Small intestine (tissue), 7 donors: ENCODE measurements around the gene METTL24. TPM values are rescaled to one million over a fixed set of nuclear protein-coding genes. Genes with fewer than 3 reads are reported as not detected.
A peak's percentile ranks its signal among the peaks of the same experiment; 100 is the strongest.

Experiments used
- DNase-seq, 2 donors: peaks; one replicate each; pipeline versions ENCODE4 v3.0.0 to v3.0.0-alpha.2; 2013
- FAIRE-seq: peaks from 2 replicates; lab custom pipeline; 2012; peaks lifted over from hg19 to GRCh38; lab: Jason Lieb, UNC
- H3K27ac ChIP-seq, 3 donors: one replicate each; pipeline ENCODE4 v1.5.1; 2013; ENCODE audit warnings: low read length in 2 of 3, mild to moderate bottlenecking in 2 of 3, control low read depth in 1 of 3, inconsistent platforms in 1 of 3, low read depth in 1 of 3, moderate library complexity in 1 of 3
- H3K27me3 ChIP-seq, 3 donors: one replicate each; pipeline ENCODE4 v1.6.1; 2013; ENCODE audit warnings: low read length in 3 of 3, inconsistent platforms in 1 of 3; ENCODE audit not compliant: control insufficient read depth in 3 of 3, insufficient read depth in 3 of 3
- H3K36me3 ChIP-seq, 3 donors: one replicate each; pipeline ENCODE4 v1.6.1; 2013; ENCODE audit warnings: low read length in 3 of 3, inconsistent platforms in 1 of 3, low read depth in 1 of 3, mild to moderate bottlenecking in 1 of 3, moderate library complexity in 1 of 3; ENCODE audit not compliant: control insufficient read depth in 3 of 3, insufficient read depth in 2 of 3
- H3K4me1 ChIP-seq, 3 donors: one replicate each; pipeline ENCODE4 v1.6.1; 2013; ENCODE audit warnings: low read length in 2 of 3, inconsistent platforms in 1 of 3, low read depth in 1 of 3, mild to moderate bottlenecking in 1 of 3, moderate library complexity in 1 of 3; ENCODE audit not compliant: control insufficient read depth in 3 of 3, insufficient read depth in 2 of 3
- H3K4me3 ChIP-seq, 3 donors: one replicate each; pipeline ENCODE4 v1.5.1; 2013; ENCODE audit warnings: low read length in 3 of 3, control low read depth in 1 of 3, inconsistent platforms in 1 of 3, low read depth in 1 of 3, mild to moderate bottlenecking in 1 of 3, moderate library complexity in 1 of 3
- H3K9me3 ChIP-seq, 2 donors: one replicate each; pipeline ENCODE4 v1.6.1; 2013; ENCODE audit warnings: low read depth in 1 of 2, low read length in 1 of 2; ENCODE audit not compliant: control insufficient read depth in 2 of 2, insufficient read depth in 1 of 2
- WGBS, 3 donors: extraction: QIAGEN DNeasy Blood & Tissue Kit; methylation state at CpG; one replicate each; pipeline ENCODE4 v1.1.7; 2013; 5-methylcytosine and 5-hydroxymethylcytosine counted together
- polyA plus RNA-seq, 4 donors: library from polyadenylated mRNA; stranded (reverse) in 3 of 4; unstranded in 1 of 4; fragments of 200-250 nt in 3 of 4; fragments of 120-200 nt in 1 of 4; gene quantifications; one replicate each; pipeline versions ENCODE4 v1.2.1 to v1.2.3, GENCODE V29; 2013
- donor health status: healthy with polysubstance abuse.
- donor health status: control.
- donor health status: control.
- donor health status: Bipolar disorder and iron deficiency.
- donor health status: healthy.

The METTL24 gene
- polyA plus RNA-seq, 4 donors = 0.66 to 1.1 TPM; not detected in 2

DNA sequence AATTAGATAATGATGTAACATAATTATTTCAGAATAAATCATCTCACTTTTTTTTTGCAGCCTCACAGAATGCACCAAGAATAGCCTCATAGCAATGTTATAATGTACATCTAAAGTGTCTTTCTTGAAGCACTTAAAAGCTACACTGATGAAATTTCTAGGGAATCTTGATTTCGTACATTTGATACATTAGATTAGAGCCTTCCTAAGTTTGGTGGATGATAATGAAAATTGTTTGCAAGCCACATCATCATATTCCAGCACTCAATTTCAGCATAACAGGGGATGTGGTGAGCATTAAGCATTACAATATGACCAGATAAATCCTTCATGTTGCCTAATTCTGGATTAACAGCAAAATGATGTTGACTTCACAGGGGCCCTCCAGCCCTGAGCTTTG lies 9.7 kb upstream of the METTL24 start:
- no peak for FAIRE-seq
- no peaks in the 10 kb centered on the region for H3K9me3 ChIP-seq
- H3K36me3 ChIP-seq = no peaks in the 10 kb centered on the region
- H3K27ac ChIP-seq = no peak overlapping the region
- peaks cover 0 to 2% (median 0%) of the 10 kb centered on the region in 3 donors for H3K4me1 ChIP-seq
- H3K4me3 ChIP-seq = no peak overlapping the region
- 87 to 96% (median 89%) methylated on average over 1 of the region's 1 CpG for WGBS, 3 donors
- no peaks in the 10 kb centered on the region for H3K27me3 ChIP-seq
- DNase-seq = no peak

- no peak overlapping the region for H3K27ac ChIP-seq
- DNase-seq = no peak
- peaks cover 0 to 2% (median 0%) of the 10 kb centered on the region in 3 donors for H3K4me1 ChIP-seq
- 81 to 87% (median 83%) methylated on average over 2 of the region's 2 CpGs for WGBS, 3 donors
- no peak for FAIRE-seq
- H3K36me3 ChIP-seq = no peaks in the 10 kb centered on the region
- no peaks in the 10 kb centered on the region for H3K9me3 ChIP-seq
- no peak overlapping the region for H3K4me3 ChIP-seq
- no peaks in the 10 kb centered on the region for H3K27me3 ChIP-seq
Measured at GRCh38 chr6:110366975-110367374, 8.8 kb upstream of the METTL24 start.

GRCh38 chr6:110366256-110366655 lies 8.1 kb upstream of the METTL24 start:
- DNase-seq (peak; percentile 9 to 54), FAIRE-seq (no peak)
- H3K27ac ChIP-seq = no peak overlapping the region
- WGBS, 3 donors = 32 to 63% (median 50%) methylated on average over 2 of the region's 2 CpGs
- no peaks in the 10 kb centered on the region for H3K36me3 ChIP-seq
- H3K27me3 ChIP-seq = peaks cover 0 to 2% (median 0%) of the 10 kb centered on the region in 3 donors
- peaks cover 0 to 2% (median 0%) of the 10 kb centered on the region in 3 donors for H3K4me1 ChIP-seq
- peaks cover 0 to 3% of the 10 kb centered on the region in 2 donors for H3K9me3 ChIP-seq
- H3K4me3 ChIP-seq = no peak overlapping the region

DNA sequence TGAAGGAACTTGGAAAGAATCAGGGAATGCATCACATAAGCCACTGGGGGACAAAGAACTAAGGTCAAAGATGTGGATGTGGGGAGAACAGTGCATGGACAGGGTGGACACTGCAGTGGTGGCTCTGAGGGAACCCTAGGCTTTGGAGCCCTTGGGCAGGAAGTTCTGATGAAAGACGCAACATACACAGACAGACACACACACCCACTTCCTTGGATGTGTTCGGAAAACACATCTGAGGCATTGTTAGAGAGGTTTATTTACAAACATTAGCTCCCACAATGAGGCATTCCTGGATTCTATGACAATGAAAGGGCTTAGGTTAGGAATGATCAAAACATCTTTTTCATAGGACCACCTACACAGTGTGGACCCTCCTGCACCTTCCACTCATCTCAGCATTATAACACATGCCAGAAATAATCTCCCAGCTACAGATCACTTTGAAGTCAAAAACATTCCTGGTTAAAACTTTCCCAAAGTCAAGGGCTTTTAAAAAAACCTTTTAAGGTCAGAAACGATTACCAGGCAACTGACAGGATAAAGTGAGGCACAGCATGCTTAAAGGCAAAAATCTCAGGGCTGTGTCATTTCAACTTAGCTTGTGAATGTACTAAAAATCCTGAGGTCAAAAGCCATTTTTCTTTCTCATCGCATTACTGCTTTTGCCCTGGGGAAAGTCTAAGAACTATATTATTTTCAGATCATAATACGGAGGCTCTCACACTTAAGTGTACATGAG lies 6.4 kb upstream of the METTL24 start:
- DNase-seq (no peak), FAIRE-seq (no peak)
- H3K36me3 ChIP-seq = no peaks in the 10 kb centered on the region
- H3K9me3 ChIP-seq = peaks cover 0 to 3% of the 10 kb centered on the region in 2 donors
- H3K27me3 ChIP-seq = peaks cover 0 to 4% (median 0%) of the 10 kb centered on the region in 3 donors
- peaks cover 0 to 2% (median 0%) of the 10 kb centered on the region in 3 donors for H3K4me1 ChIP-seq
- H3K27ac ChIP-seq = no peak overlapping the region
- H3K4me3 ChIP-seq = no peak overlapping the region
- whole genome bisulfite sequencing, 3 donors = 73 to 82% (median 78%) methylated on average over 5 of the region's 5 CpGs

- no peak for FAIRE-seq
- Histone ChIP-seq H3K27ac (no peak overlapping the region), H3K4me3 (no peak overlapping the region), H3K27me3 (peaks cover 0 to 12% (median 0%) of the 10 kb centered on the region in 3 donors), H3K9me3 (peaks cover 0 to 3% of the 10 kb centered on the region in 2 donors), H3K4me1 (peaks cover 0 to 4% (median 2%) of the 10 kb centered on the region in 3 donors), H3K36me3 (no peaks in the 10 kb centered on the region)
- WGBS, 3 donors = 83 to 95% (median 84%) methylated on average over 3 of the region's 3 CpGs
- no peak for DNase-seq
Measured at GRCh38 chr6:110363748-110364147, 5.6 kb upstream of the METTL24 start.

GRCh38 chr6:110360676-110361075 lies 2.5 kb upstream of the METTL24 start:
- DNase-seq (peak; percentile 39 to 86), FAIRE-seq (no peak)
- Histone ChIP-seq H3K9me3 (peaks cover 0 to 3% of the 10 kb centered on the region in 2 donors), H3K27me3 (peaks cover 0 to 32% (median 0%) of the 10 kb centered on the region in 3 donors), H3K4me1 (peaks cover 0 to 4% (median 2%) of the 10 kb centered on the region in 3 donors), H3K36me3 (no peaks in the 10 kb centered on the region), H3K4me3 (no peak overlapping the region), H3K27ac (no peak overlapping the region)
- WGBS, 3 donors = 15 to 61% (median 27%) methylated on average over 3 of the region's 3 CpGs

- H3K9me3 ChIP-seq = peaks cover 0 to 3% of the 10 kb centered on the region in 2 donors
- H3K4me3 ChIP-seq = no peak overlapping the region
- peak overlapping the region in 2 of 3 donors; percentile 1 to 54 for H3K27ac ChIP-seq
- 69 to 79% (median 77%) methylated on average over 5 of the region's 5 CpGs for WGBS, 3 donors
- H3K4me1 ChIP-seq = peaks cover 0 to 4% (median 2%) of the 10 kb centered on the region in 3 donors
- DNase-seq (no peak), FAIRE-seq (no peak)
- H3K36me3 ChIP-seq = no peaks in the 10 kb centered on the region
- H3K27me3 ChIP-seq = peaks cover 0 to 32% (median 0%) of the 10 kb centered on the region in 3 donors
Measured at GRCh38 chr6:110359556-110359955, 1.4 kb upstream of the METTL24 start.

DNA sequence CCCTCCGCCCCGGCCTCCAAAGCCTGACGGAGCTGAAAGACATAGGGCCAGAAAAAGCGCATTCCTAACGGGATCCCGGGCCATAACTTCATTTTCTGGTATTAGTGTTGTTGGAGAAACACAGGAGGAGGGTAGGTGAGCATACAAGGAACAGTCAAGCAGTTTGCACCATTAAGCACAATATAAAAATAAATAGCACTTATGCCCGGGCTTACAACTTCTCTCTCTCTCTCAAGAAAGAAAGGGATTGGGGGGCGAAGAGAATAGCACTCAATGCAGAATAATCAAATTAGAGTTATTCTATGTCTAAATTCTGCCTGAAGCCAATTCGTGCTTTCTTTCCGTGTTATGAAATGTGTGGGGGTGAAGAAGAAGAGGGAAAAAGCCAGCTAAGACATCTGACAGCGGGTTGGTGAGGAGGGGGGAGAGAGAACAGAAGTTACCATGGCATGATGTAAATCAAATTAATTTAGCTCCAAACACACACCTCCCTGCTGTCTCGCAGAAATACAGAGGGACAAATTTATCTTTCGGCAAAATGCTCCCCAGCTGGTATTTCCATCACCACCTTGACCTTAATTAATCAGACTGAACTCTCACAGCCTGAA lies 508 bp upstream of the METTL24 start:
- DNase-seq (no peak), FAIRE-seq (no peak)
- H3K36me3 ChIP-seq = no peaks in the 10 kb centered on the region
- H3K4me1 ChIP-seq = peaks cover 0 to 8% (median 2%) of the 10 kb centered on the region in 3 donors
- peaks cover 0 to 32% (median 0%) of the 10 kb centered on the region in 3 donors for H3K27me3 ChIP-seq
- H3K4me3 ChIP-seq = peak overlapping the region in 2 of 3 donors; percentile 32 to 73
- 46 to 52% (median 46%) methylated on average over 13 of the region's 13 CpGs for WGBS, 3 donors
- peak overlapping the region in 2 of 3 donors; percentile 54 to 71 for H3K27ac ChIP-seq
- H3K9me3 ChIP-seq = peaks cover 0 to 3% of the 10 kb centered on the region in 2 donors
